Measurements from ENCODE around the gene ERICH3.

ERICH3 gene

DNA sequence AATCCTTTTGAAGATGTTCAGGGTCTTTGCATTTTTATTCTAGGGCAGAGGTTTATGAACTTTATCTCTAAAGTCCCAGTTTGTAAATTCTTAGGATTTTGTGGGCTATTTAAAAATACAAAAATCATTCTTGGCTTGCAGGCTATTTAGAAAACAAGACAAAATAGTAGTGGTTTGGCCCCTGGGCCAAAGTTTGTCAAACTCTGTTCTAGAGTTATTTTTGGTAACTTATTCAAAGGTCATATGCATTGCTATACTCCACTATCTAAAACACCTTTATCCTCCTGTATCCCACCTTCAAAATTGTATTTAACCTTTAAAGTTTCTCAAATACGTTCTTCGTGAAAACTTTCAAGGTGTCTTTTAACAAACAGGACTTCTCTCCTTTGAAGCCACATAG is 85.7 kb downstream of the ERICH3 start:
- no peak for DNase-seq

DNA sequence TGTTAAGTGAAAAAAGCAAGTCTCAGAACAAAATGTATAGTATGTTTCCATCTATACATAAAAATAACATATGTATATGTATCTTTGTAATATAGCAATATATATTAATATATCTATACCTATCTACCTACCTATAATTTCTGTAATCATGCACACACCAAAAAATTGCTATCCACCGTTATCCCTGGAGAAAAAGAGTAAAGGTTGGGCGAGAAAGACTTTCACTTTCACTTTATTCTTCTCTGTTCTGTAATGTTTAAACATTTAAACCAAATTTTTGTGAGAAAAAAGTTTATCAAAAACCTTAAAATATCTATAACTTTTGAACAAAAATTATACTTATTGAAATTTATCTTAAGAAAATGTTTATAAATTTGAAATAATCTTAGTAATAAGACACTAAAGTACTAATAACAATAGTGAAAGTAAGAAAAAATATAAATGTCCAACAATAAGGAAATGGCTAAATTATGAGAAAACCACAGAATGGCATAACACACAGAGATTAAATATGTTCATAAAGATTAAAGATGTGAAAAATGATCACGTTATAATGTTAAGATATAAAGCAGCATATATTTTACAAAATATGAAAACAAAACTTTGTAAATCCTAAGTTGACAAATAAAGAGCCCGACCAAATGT is 87.2 kb downstream of the ERICH3 start:
- no peak for DNase-seq

GRCh38 chr1:74584185-74584584 is 89.4 kb downstream of the ERICH3 start:
- no peak for DNase-seq

GRCh38 chr1:74583397-74583796 is 90.2 kb downstream of the ERICH3 start:
- no peak for DNase-seq

DNA sequence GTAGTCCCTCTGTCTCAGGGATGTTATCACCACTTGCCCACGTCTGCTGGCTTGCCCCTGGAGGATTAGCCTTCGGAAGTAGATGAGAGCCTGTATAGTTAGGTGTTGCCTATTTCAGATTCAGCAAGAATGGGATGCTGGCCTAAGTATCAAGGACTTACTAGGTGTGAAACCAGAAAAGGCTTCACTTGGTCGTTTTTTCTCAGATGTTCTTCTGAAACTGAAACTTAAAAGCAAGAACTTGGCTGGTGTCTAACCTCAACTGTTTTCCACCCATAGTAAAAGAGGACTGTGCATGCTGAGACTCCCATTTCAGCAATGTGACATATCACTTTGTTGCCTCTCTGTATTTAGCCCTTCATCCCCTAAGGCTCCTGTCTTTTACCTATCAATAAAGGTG is 94.2 kb downstream of the ERICH3 start:
- peak; percentile 1 for DNase-seq

DNA sequence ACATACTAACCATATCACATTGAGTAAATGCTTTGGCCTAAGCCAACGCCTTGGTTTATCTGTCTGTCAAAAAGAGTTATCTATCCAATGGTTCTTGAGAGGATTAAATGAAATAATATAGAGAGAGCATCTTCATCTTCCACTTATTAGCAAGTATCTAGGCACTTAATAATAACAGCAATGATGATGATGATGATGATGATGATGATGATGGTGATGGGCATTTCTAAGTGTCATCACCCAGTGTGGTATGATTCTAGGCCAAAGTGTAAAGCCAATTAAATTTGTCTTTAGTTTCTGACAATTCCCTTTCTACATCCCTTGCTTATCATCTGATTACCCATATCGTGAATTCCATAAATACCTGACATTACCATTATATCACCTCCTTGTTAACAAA is 95.5 kb downstream of the ERICH3 start:
- DNase-seq = no peak

GRCh38 chr1:74571891-74572290 is 101.7 kb downstream of the ERICH3 start:
- no peak for DNase-seq

GRCh38 chr1:74571493-74571800 is 102.1 kb downstream of the ERICH3 start:
- DNase-seq = no peak

GRCh38 chr1:74570797-74571492 is 102.6 kb downstream of the ERICH3 start:
- DNase-seq = no peak

DNA sequence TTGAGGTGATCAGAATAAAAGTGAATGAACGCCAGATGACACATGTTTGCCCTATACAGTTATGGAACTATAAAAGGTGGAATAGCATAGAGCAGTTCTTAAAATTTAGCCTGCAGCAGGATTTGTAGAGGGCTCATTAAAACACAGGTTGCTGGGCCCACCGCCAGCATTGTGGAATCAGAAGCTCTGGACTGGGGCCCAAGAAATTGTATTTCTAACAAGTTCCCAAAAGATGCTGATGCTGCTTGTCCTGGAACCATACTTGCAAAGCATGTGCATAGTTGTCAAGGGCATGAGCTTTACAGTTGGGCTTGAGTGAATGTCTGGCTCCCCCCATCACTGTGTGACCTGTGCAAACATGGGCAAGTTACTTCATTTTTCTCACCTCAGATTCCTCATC is 123.7 kb downstream of the ERICH3 start:
- DNase-seq = no peak

GRCh38 chr1:74548961-74549750 is 124.4 kb downstream of the ERICH3 start:
- DNase-seq = no peak

DNA sequence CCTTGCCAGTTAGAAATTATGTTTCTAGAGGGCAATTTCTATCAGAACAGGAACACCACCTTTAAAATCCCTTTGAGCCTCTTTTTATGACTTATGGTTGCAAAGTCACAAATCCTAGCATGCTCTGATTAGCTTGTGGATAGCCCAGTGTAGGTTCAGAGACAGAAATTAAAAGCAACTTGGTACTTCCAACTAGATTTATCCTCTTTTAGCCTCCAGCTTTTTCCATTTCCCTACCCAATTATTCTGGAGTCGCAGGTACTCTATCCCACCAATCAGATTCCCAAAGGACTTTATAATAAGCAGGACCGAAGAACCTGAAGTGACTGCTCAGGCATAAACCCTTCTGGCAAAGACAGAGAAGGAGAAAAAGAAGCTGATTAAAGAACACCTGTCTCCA is 127.8 kb downstream of the ERICH3 start:
- DNase-seq = no peak

DNA sequence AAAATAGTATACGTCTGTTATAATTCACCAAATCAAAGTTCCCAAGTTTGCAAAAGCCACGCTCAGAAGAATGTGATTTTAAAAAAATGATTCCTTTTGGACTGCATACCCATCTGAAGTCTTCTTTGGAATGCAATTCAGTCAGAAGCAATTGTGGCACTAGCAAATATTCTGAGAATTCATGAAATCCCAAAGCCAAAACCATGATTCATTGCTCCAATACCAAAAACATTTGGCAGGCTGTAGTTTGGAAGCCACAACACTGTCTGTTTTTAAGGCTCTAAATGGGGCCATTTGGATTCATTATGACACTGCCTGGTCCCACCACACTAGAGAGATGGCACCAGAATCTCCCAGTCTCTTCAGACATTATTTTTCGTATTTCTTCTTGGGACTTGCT is 139.4 kb downstream of the ERICH3 start:
- no peak for DNase-seq

GRCh38 chr1:74531796-74532195 is 141.8 kb downstream of the ERICH3 start:
- DNase-seq = no peak

GRCh38 chr1:74530892-74531291 is 142.7 kb downstream of the ERICH3 start:
- DNase-seq = no peak

DNA sequence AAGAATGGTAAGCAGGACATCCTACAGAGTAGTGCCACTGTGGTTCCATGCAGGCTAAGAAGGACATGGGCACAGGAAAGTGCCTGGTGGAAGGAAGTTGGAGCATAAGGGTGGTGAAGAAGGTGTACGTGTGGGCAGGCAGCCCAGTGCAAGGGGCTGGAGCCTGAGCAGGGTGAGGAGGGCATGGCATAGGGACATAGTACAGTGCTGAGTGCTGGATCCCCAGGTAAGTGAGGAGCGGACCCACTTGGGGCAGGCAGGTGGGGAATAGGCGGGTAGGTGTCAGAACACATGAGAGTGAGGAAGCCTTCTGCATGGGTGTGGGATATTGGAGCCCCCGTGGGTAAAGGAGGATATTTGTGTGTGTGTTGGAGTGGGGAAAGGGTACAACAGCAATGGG is 145.5 kb downstream of the ERICH3 start:
- no peak for DNase-seq

- DNase-seq = no peak
Measured at GRCh38 chr1:74526708-74527107, 146.9 kb downstream of the ERICH3 start.

- no peak for DNase-seq
Measured at GRCh38 chr1:74523873-74524480, 149.6 kb downstream of the ERICH3 start.

- no peak for DNase-seq
Measured at GRCh38 chr1:74522148-74522547, 151.4 kb downstream of the ERICH3 start.
